Ascending aorta (tissue), 2 donors: ENCODE measurements around the gene TNKS1BP1. TPM values are rescaled to one million over a fixed set of nuclear protein-coding genes. Genes with fewer than 3 reads are reported as not detected.

Experiments
- DNase-seq, 2 donors: peaks; one replicate each; pipeline ENCODE4 v3.0.0-alpha.2; 2019; ENCODE audit warnings: low spot score in 2 of 2
- H3K27ac ChIP-seq, 2 donors: fragments of 200-600 bp; sonication (generic); one replicate each; pipeline ENCODE4 v1.5.1; 2016 to 2017; ENCODE audit warnings: mild to moderate bottlenecking in 1 of 2
- H3K27me3 ChIP-seq: fragments of 200-600 bp; sonication (generic); one replicate; pipeline ENCODE4 v1.5.1; 2017
- H3K36me3 ChIP-seq, 2 donors: fragments of 200-600 bp; sonication (generic); one replicate each; pipeline ENCODE4 v1.5.1; 2016
- H3K4me1 ChIP-seq, 2 donors: fragments of 200-600 bp; sonication (generic); one replicate each; pipeline ENCODE4 v1.5.1; 2016 to 2017; ENCODE audit warnings: mild to moderate bottlenecking in 1 of 2
- H3K4me3 ChIP-seq, 2 donors: fragments of 200-600 bp; sonication (generic); one replicate each; pipeline ENCODE4 v1.5.1; 2016 to 2017; ENCODE audit warnings: mild to moderate bottlenecking in 1 of 2
- H3K9me3 ChIP-seq, 2 donors: fragments of 200-600 bp; sonication (generic); one replicate each; pipeline ENCODE4 v1.5.1; 2016
- intact Hi-C: fragments of 100-400 bp; cut with DNase I; formaldehyde crosslinking; loops from one replicate; pipeline ENCODE4 v1.15.1; 2023
- total RNA-seq: library from RNA; depleted of rRNA; stranded (reverse); fragments of >200 nt; gene quantifications from one replicate; pipeline ENCODE4 v1.1.0, GENCODE V29; 2016
- TF ChIP-seq, protein P1 (sequence below), 3 experiments: fragments of 200-600 bp in 2 of 3; fragments of 450-650 bp in 1 of 3; sonication (generic) in 2 of 3; IDR thresholded peaks; one replicate each; pipeline ENCODE4 v1.5.1; 2016 to 2019; ENCODE audit warnings: antibody characterized with exemption in 3 of 3, mild to moderate bottlenecking in 1 of 3, moderate library complexity in 1 of 3

Gene TNKS1BP1
- total RNA-seq, 1 donor from 2014 or later = 131 TPM

- Histone ChIP-seq H3K9me3 (no peaks in the 10 kb centered on the region), H3K36me3 (no peaks in the 10 kb centered on the region), H3K4me1 (no peaks in the 10 kb centered on the region), H3K27me3 (no peaks in the 10 kb centered on the region), H3K4me3 (no peak overlapping the region), H3K27ac (no peak overlapping the region)
- intact Hi-C loops = no loop called here
- TF ChIP-seq, protein P1, sequence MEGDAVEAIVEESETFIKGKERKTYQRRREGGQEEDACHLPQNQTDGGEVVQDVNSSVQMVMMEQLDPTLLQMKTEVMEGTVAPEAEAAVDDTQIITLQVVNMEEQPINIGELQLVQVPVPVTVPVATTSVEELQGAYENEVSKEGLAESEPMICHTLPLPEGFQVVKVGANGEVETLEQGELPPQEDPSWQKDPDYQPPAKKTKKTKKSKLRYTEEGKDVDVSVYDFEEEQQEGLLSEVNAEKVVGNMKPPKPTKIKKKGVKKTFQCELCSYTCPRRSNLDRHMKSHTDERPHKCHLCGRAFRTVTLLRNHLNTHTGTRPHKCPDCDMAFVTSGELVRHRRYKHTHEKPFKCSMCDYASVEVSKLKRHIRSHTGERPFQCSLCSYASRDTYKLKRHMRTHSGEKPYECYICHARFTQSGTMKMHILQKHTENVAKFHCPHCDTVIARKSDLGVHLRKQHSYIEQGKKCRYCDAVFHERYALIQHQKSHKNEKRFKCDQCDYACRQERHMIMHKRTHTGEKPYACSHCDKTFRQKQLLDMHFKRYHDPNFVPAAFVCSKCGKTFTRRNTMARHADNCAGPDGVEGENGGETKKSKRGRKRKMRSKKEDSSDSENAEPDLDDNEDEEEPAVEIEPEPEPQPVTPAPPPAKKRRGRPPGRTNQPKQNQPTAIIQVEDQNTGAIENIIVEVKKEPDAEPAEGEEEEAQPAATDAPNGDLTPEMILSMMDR (IDR thresholded peaks at IDR 0.05) = no peak
- DNase-seq = no peak
Observed at GRCh38 chr11:57360991-57361390, 36.2 kb upstream of the TNKS1BP1 start.

GRCh38 chr11:57359896-57360690 lies 35.3 kb upstream of the TNKS1BP1 start:
- no peak for DNase-seq
- TF ChIP-seq, protein P1 (IDR thresholded peaks at IDR 0.05) = no peak
- Histone ChIP-seq H3K27ac (no peak overlapping the region), H3K27me3 (no peaks in the 10 kb centered on the region), H3K4me3 (no peak overlapping the region), H3K9me3 (no peaks in the 10 kb centered on the region), H3K4me1 (no peaks in the 10 kb centered on the region), H3K36me3 (no peaks in the 10 kb centered on the region)
- intact Hi-C loops = no loop called here

DNA sequence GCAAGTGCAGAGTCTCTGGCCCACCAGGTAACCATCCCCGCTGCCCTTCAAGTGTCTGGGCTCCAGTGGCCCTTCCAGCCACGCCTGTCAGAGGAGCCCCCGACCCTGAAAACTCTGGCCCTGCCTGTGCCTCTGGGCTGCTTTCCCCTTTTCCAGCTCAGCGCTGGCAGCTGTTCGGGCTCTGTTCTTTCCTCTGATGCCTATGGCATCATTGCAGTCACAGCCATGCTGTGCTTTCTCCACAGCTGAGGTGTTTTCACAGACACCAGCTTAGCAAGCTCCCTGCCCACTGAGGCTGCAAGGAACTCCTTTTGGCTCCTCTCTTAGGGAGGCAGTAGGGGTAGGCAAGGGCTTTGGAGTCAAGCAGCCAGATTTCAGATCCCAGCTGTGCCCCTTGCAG lies 34.6 kb upstream of the TNKS1BP1 start:
- Histone ChIP-seq H3K36me3 (no peaks in the 10 kb centered on the region), H3K9me3 (no peaks in the 10 kb centered on the region), H3K27ac (no peak overlapping the region), H3K4me3 (no peak overlapping the region), H3K4me1 (no peaks in the 10 kb centered on the region), H3K27me3 (no peaks in the 10 kb centered on the region)
- no peak for DNase-seq
- intact Hi-C loops = no loop called here
- TF ChIP-seq, protein P1 (IDR thresholded peaks at IDR 0.05) = no peak

GRCh38 chr11:57358991-57359390 lies 34.2 kb upstream of the TNKS1BP1 start:
- DNase-seq = no peak
- TF ChIP-seq, protein P1 (IDR thresholded peaks at IDR 0.05) = no peak
- H3K36me3 ChIP-seq = no peaks in the 10 kb centered on the region
- H3K27me3 ChIP-seq = no peaks in the 10 kb centered on the region
- no peak overlapping the region for H3K4me3 ChIP-seq
- no peaks in the 10 kb centered on the region for H3K9me3 ChIP-seq
- intact Hi-C loops = no loop called here
- no peak overlapping the region for H3K27ac ChIP-seq
- H3K4me1 ChIP-seq = no peaks in the 10 kb centered on the region

DNA sequence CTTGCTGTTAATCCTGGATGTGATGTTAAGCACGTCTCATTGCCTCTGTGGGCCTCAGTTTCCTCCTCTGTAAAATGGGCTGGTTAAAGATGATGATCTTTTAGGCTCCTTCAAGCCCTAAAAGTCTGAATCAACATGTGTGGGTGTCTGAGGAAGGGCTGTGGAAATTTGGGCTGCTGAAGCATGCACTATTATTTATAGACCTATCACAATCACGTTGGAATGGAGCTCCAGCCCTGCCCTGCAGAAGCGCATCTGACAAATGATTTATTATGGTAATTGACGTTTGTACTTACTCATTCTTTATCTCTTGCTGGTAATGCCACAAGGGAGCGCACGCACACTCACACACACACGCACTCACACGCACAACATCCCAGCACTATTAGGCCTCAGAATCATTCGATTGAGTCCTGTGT lies 33.8 kb upstream of the TNKS1BP1 start:
- intact Hi-C loops = no loop called here
- no peak for DNase-seq
- Histone ChIP-seq H3K4me1 (no peaks in the 10 kb centered on the region), H3K27me3 (no peaks in the 10 kb centered on the region), H3K4me3 (no peak overlapping the region), H3K36me3 (no peaks in the 10 kb centered on the region), H3K9me3 (no peaks in the 10 kb centered on the region), H3K27ac (no peak overlapping the region)
- TF ChIP-seq, protein P1 (IDR thresholded peaks at IDR 0.05) = no peak
